Stimulated activated CD8-positive, alpha-beta memory T cell treated with anti-CD3 and anti-CD28 coated beads, Interleukin-12 subunit alpha, Interleukin-12 subunit beta, amount 100 ng/mL, for 24 hours (primary cell): Measurements from ENCODE around the gene SPA17.

Source experiments
- DNase-seq: peaks from one replicate; pipeline ENCODE4 v3.0.0-alpha.2; 2020; ENCODE audit errors: extremely low read depth

The SPA17 gene

GRCh38 chr11:124724979-124725718, 51.4 kb downstream of the SPA17 start:
- DNase-seq = no peak

- no peak for DNase-seq
These were observed 52.0 kb downstream of the SPA17 start for GRCh38 chr11:124725719-124726105.

GRCh38 chr11:124727474-124727873, 53.8 kb downstream of the SPA17 start:
- DNase-seq = no peak

- DNase-seq = no peak
These were observed 54.4 kb downstream of the SPA17 start for GRCh38 chr11:124728134-124728533.

- no peak for DNase-seq
These were observed 55.9 kb downstream of the SPA17 start for GRCh38 chr11:124729571-124729970.

GRCh38 chr11:124732230-124732629, 58.5 kb downstream of the SPA17 start:
- DNase-seq = no peak

- DNase-seq = no peak
These were observed 63.0 kb downstream of the SPA17 start for GRCh38 chr11:124736736-124737135.

- DNase-seq = no peak
These were observed 64.1 kb downstream of the SPA17 start for GRCh38 chr11:124737638-124738305.

GRCh38 chr11:124738713-124739478, 65.2 kb downstream of the SPA17 start:
- DNase-seq = no peak

GRCh38 chr11:124739479-124740276, 66.0 kb downstream of the SPA17 start, which contains the start of gene NRGN:
TSS of gene NRGN (plus strand) at chr11:124739942. CDS start at chr11:124740085, 143 bp downstream.
- peak; percentile 63 for DNase-seq

GRCh38 chr11:124740277-124740882, 66.7 kb downstream of the SPA17 start:
- no peak for DNase-seq

GRCh38 chr11:124742555-124742954, 68.9 kb downstream of the SPA17 start:
- no peak for DNase-seq

- DNase-seq = no peak
These were observed 69.3 kb downstream of the SPA17 start for GRCh38 chr11:124743050-124743449.

- DNase-seq = no peak
These were observed 71.6 kb downstream of the SPA17 start for GRCh38 chr11:124745270-124745834.

- no peak for DNase-seq
These were observed 72.3 kb downstream of the SPA17 start for GRCh38 chr11:124745835-124746620.

- DNase-seq = peak; percentile 52
These were observed 73.0 kb downstream of the SPA17 start for GRCh38 chr11:124746621-124747243.
